Stomach (tissue), 9 donors: ENCODE measurements around the gene CABCOCO1. TPM values are rescaled to one million over a fixed set of nuclear protein-coding genes. Genes with fewer than 3 reads are reported as not detected.
"Not testable (repeated sequence)": the region's sequence is repeated elsewhere in the genome, so short reads cannot be mapped to it uniquely, and the experiment has no call there.

Experiments used
- DNase-seq, 2 donors: peaks; one replicate each; pipeline versions ENCODE4 v3.0.0 to v3.0.0-alpha.2; 2013 to 2019
- H3K27ac ChIP-seq, 5 donors: fragments of 200-600 bp in 4 of 5; sonication (generic) in 4 of 5; one replicate each; pipeline ENCODE4 v1.5.1; 2013 to 2019; ENCODE audit warnings: mild to moderate bottlenecking in 1 of 5, moderate library complexity in 1 of 5
- H3K27me3 ChIP-seq, 3 donors: fragments of 200-600 bp; sonication (generic); one replicate each; pipeline ENCODE4 v1.5.1; 2017 to 2019; ENCODE audit warnings: mixed run types in 1 of 3
- H3K36me3 ChIP-seq, 4 donors: fragments of 200-600 bp; sonication (generic); 1 replicate in 3 of 4; 2 replicates in 1 of 4; pipeline ENCODE4 v1.5.1; 2016 to 2019
- H3K4me1 ChIP-seq, 4 donors: fragments of 200-600 bp; sonication (generic); one replicate each; pipeline ENCODE4 v1.5.1; 2016 to 2019
- H3K4me3 ChIP-seq, 4 donors: fragments of 200-600 bp; sonication (generic) in 3 of 4; one replicate each; pipeline ENCODE4 v1.5.1; 2016 to 2019; ENCODE audit warnings: mild to moderate bottlenecking in 1 of 4
- H3K9me3 ChIP-seq, 4 donors: fragments of 200-600 bp; sonication (generic); one replicate each; pipeline ENCODE4 v1.5.1; 2016 to 2019
- EP300 ChIP-seq: sonication (generic); formaldehyde crosslinking; IDR thresholded peaks from one replicate; pipeline ENCODE4 v1.6.1; 2017; ENCODE audit warnings: antibody characterized with exemption
- POLR2A ChIP-seq, 4 donors: fragments of 450-650 bp; IDR thresholded peaks; one replicate each; pipeline ENCODE4 v1.6.1; 2016; ENCODE audit warnings: antibody characterized with exemption in 4 of 4, control low read depth in 2 of 4, mild to moderate bottlenecking in 1 of 4, moderate library complexity in 1 of 4
- POLR2AphosphoS5 ChIP-seq, 3 donors: sonication (generic); formaldehyde crosslinking; IDR thresholded peaks; one replicate each; pipeline ENCODE4 v1.6.1; 2016; ENCODE audit warnings: antibody characterized with exemption in 3 of 3
- WGBS, 5 donors: extraction: QIAGEN DNeasy Blood & Tissue Kit in 3 of 5; methylation state at CpG; one replicate each; pipeline versions ENCODE4 v1.1.5 to v1.1.7; 2013 to 2018; 5-methylcytosine and 5-hydroxymethylcytosine counted together
- intact Hi-C: fragments of 100-400 bp; cut with DNase I; formaldehyde crosslinking; loops from one replicate; pipeline ENCODE4 v1.15.1; 2023; ENCODE audit warnings: low total_unique reads
- polyA plus RNA-seq, 3 donors: library from polyadenylated mRNA; stranded (reverse); fragments of 200-250 nt; gene quantifications; one replicate each; pipeline ENCODE4 v1.2.3, GENCODE V29; 2013
- total RNA-seq, 5 donors: library from RNA; depleted of rRNA; stranded (reverse); fragments of >200 nt; gene quantifications; one replicate each; pipeline versions ENCODE4 v1.1.0 to v1.2.3, GENCODE V29; 2014 to 2016
- TF ChIP-seq, protein P1 (sequence below), 7 experiments: fragments of 450-650 bp in 4 of 7; fragments of 200-600 bp in 3 of 7; sonication (generic) in 3 of 7; IDR thresholded peaks; one replicate each; pipeline ENCODE4 v1.5.1; 2016 to 2019; ENCODE audit warnings: antibody characterized with exemption in 7 of 7, control low read depth in 2 of 7, mild to moderate bottlenecking in 1 of 7
- donor health status: healthy with polysubstance abuse.
- donor health status: Bipolar disorder and iron deficiency.
- donor health status: healthy.

The CABCOCO1 gene
- total and polyA plus RNA-seq, 8 donors: 0.30 to 2.6 (median 1.3) TPM; not detected in 4

- intact Hi-C loops: no loop called here
- DNase-seq: no peak
- Histone ChIP-seq H3K36me3 (no peaks in the 10 kb centered on the region), H3K4me3 (no peak overlapping the region), H3K9me3 (no peaks in the 10 kb centered on the region), H3K4me1 (no peaks in the 10 kb centered on the region), H3K27me3 (no peaks in the 10 kb centered on the region), H3K27ac (no peak overlapping the region)
- TF ChIP-seq POLR2A (IDR thresholded peaks at IDR 0.05) (no peak), POLR2AphosphoS5 (IDR thresholded peaks at IDR 0.05) (no peak), EP300 (no peak)
- TF ChIP-seq, protein P1, sequence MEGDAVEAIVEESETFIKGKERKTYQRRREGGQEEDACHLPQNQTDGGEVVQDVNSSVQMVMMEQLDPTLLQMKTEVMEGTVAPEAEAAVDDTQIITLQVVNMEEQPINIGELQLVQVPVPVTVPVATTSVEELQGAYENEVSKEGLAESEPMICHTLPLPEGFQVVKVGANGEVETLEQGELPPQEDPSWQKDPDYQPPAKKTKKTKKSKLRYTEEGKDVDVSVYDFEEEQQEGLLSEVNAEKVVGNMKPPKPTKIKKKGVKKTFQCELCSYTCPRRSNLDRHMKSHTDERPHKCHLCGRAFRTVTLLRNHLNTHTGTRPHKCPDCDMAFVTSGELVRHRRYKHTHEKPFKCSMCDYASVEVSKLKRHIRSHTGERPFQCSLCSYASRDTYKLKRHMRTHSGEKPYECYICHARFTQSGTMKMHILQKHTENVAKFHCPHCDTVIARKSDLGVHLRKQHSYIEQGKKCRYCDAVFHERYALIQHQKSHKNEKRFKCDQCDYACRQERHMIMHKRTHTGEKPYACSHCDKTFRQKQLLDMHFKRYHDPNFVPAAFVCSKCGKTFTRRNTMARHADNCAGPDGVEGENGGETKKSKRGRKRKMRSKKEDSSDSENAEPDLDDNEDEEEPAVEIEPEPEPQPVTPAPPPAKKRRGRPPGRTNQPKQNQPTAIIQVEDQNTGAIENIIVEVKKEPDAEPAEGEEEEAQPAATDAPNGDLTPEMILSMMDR (IDR thresholded peaks at IDR 0.05): no peak
- 90 to 95% (median 91%) methylated on average over 3 of the region's 3 CpGs for WGBS, 5 donors
Observed at GRCh38 chr10:61684894-61685507, 22.3 kb downstream of the CABCOCO1 start.

GRCh38 chr10:61688551-61689308 lies 26.0 kb downstream of the CABCOCO1 start:
- intact Hi-C loops: no loop called here
- H3K4me1 ChIP-seq: no peaks in the 10 kb centered on the region
- no peaks in the 10 kb centered on the region for H3K27me3 ChIP-seq
- WGBS, 5 donors: 89 to 97% (median 94%) methylated on average over 11 of the region's 11 CpGs
- H3K9me3 ChIP-seq: no peaks in the 10 kb centered on the region
- no peak overlapping the region for H3K4me3 ChIP-seq
- DNase-seq: no peak
- TF ChIP-seq POLR2AphosphoS5 (IDR thresholded peaks at IDR 0.05) (no peak), EP300 (no peak), POLR2A (IDR thresholded peaks at IDR 0.05) (no peak)
- TF ChIP-seq, protein P1 (IDR thresholded peaks at IDR 0.05): no peak
- H3K27ac ChIP-seq: no peak overlapping the region
- no peaks in the 10 kb centered on the region for H3K36me3 ChIP-seq

- H3K4me3 ChIP-seq, H3K27ac ChIP-seq, DNase-seq, H3K27me3 ChIP-seq, H3K36me3 ChIP-seq, intact Hi-C loops, H3K9me3 ChIP-seq, H3K4me1 ChIP-seq: not testable (repeated sequence)
- WGBS, 5 donors: 89 to 96% (median 95%) methylated on average over 2 of the region's 2 CpGs
Observed at GRCh38 chr10:61691667-61692066, 28.9 kb downstream of the CABCOCO1 start.

DNA sequence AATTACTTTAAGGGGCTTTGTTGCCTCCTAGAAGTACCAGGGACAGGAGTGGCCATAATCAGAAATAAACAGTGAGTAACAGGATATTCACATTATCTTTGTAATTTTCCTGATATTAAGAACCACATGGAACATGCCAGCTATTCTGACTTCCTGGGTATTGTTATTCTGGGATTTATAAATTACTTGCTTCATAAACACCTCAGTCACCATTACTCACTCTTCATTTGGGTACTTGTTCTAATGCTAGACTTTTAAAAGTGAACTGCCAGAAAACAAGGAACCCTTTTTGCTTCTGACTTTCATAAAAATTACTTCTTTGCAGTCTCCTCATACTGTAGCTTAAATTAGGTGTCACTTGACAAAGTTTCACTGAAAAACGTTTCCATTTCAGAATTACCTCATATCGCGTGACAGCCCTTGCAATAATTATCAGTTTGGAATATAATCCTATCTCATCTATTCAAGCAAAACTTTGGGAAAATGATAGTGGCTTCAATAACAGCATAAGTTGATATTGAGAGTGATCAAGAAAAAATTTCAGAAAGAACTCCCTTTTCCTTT lies 29.8 kb downstream of the CABCOCO1 start:
- Histone ChIP-seq H3K27ac (no peak overlapping the region), H3K4me1 (no peaks in the 10 kb centered on the region), H3K27me3 (no peaks in the 10 kb centered on the region), H3K4me3 (no peak overlapping the region), H3K36me3 (no peaks in the 10 kb centered on the region), H3K9me3 (no peaks in the 10 kb centered on the region)
- 74 to 90% (median 85%) methylated on average over 3 of the region's 3 CpGs for WGBS, 5 donors
- intact Hi-C loops: no loop called here
- DNase-seq: no peak
- TF ChIP-seq EP300 (no peak), POLR2A (IDR thresholded peaks at IDR 0.05) (no peak), POLR2AphosphoS5 (IDR thresholded peaks at IDR 0.05) (no peak)
- TF ChIP-seq, protein P1 (IDR thresholded peaks at IDR 0.05): no peak
